Fibroblast of pulmonary artery (primary cell): Measurements from ENCODE around the gene HOXA13.

ENCODE experiments used
- DNase-seq: peaks from one replicate; pipeline ENCODE4 v3.0.0-alpha.2; 2010; ENCODE audit warnings: low read depth
- H3K4me3 ChIP-seq: replicated peaks from 2 replicates; pipeline ENCODE4 v1.5.1; 2011; ENCODE audit warnings: low read depth, mild to moderate bottlenecking, control low read depth, low read length, moderate library complexity
- TF ChIP-seq, protein P1 (sequence below): IDR thresholded peaks from 2 replicates; pipeline ENCODE4 v1.5.1; 2011; ENCODE audit warnings: mild to moderate bottlenecking, control low read depth, low read length, inconsistent platforms; ENCODE audit errors: missing control alignments

The HOXA13 gene

GRCh38 chr7:27155816-27156507 is 43.9 kb downstream of the HOXA13 start:
- TF ChIP-seq, protein P1, sequence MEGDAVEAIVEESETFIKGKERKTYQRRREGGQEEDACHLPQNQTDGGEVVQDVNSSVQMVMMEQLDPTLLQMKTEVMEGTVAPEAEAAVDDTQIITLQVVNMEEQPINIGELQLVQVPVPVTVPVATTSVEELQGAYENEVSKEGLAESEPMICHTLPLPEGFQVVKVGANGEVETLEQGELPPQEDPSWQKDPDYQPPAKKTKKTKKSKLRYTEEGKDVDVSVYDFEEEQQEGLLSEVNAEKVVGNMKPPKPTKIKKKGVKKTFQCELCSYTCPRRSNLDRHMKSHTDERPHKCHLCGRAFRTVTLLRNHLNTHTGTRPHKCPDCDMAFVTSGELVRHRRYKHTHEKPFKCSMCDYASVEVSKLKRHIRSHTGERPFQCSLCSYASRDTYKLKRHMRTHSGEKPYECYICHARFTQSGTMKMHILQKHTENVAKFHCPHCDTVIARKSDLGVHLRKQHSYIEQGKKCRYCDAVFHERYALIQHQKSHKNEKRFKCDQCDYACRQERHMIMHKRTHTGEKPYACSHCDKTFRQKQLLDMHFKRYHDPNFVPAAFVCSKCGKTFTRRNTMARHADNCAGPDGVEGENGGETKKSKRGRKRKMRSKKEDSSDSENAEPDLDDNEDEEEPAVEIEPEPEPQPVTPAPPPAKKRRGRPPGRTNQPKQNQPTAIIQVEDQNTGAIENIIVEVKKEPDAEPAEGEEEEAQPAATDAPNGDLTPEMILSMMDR = no peak
- H3K4me3 ChIP-seq = no peak overlapping the region
- DNase-seq = no peak

GRCh38 chr7:27154901-27155815 is 44.7 kb downstream of the HOXA13 start:
- DNase-seq = no peak
- TF ChIP-seq, protein P1 = no peak
- no peak overlapping the region for H3K4me3 ChIP-seq

GRCh38 chr7:27154369-27154768 is 45.5 kb downstream of the HOXA13 start:
- H3K4me3 ChIP-seq = no peak overlapping the region
- TF ChIP-seq, protein P1 = no peak
- DNase-seq = no peak

DNA sequence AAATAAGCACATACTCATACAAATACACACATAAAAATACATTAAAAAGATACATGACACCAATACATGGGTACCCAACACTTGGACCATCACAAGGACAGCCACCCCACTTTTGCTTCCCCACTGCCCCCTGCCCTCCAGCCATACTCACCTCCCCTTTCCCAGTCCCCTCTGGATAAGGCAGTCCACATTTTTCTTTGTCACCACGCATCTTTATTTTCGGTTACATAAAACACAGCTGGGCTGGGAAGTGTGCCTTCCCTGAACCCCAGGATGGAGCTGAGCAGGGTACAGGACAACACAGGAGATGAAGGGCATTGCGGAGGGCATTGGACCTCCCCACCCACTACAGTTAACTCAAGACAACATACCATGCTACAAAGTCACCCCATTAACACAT is 46.4 kb downstream of the HOXA13 start:
- TF ChIP-seq, protein P1 = no peak

DNA sequence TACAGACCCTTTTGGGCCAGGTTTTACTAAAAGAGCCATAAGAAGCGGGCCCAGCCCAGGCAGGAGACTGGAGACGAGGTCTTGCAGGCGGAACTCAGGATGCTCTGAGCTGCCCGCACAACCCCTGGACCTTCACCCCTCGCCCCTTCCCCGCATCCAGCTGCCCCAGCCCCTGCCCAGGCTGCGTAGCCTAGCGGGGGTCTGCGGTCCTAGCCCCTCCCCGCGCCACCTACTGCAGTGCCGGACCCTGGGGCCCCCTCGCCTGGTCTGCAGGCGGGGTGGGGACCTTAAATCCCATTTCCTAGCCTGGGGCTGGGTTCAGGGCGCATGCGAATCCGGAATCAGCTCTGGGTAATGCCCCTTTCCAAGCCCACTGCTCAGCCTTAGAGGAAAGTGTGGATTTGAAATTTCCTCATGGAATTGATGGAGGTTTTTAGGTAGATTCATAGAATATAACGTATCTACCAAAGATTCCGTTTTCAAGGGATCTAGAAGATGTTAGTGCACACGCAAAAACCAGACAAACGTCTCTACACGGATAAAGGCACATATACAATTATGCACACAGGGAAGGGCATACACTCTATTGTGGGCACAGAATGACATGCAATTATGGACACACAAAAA is 47.0 kb downstream of the HOXA13 start:
- no peak overlapping the region for H3K4me3 ChIP-seq
- DNase-seq = no peak
- TF ChIP-seq, protein P1 = no peak

More for the DNA sequence above, 46.4 kb downstream of the HOXA13 start:
- DNase-seq = no peak
- no peak overlapping the region for H3K4me3 ChIP-seq

DNA sequence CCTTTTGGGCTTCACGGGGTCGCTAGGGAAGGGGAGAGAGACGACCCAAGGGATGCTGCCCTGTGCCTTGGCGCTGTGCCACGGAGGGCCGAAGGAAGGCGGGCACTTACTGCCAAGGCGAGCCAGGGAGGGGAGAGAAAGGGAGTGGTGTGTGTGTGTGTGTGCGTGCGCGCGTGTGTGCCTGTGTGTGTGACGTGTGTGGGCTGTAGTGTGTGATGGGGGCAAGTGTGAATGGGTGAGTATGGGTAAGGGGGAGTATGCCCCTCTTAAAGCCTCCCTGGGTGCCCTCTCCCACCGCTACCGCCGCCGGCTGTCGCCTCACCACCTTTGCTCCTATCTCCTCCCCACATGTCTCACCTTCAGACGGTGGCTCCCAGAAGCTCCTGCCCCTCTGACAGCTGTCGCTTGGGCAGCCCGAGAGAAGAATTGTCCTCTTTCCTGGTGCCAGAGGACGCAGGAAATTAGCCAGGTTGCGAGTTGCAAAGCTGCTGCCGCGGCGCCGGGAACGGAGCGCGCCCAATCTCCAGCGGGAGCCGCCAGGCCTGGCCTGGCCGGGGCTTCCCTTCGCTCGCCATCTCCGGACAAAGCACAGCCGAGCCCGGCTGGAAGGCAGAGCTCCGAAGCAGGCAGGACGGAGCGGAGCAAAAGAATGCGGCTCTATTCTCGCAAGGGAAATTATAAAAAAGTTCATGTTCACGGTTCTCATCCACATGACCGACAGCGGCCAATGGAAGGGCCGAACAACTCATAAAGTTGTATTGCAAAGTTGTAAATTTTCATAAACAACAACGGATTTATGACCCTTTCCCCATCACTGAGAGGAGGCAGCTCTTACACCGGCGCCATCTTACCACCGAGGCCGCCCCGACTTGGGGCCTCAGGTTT is 47.7 kb downstream of the HOXA13 start, which contains the start of gene HOXA3:
TSS of gene HOXA3 (minus strand) at position 653 of the 885 bp plus-strand sequence. CDS start 41,943 bp downstream, outside the sequence.
- TF ChIP-seq, protein P1 = no peak
- DNase-seq = no peak
- peak within 1 kb of the TSS; percentile 38 for H3K4me3 ChIP-seq
